Adipocyte (in vitro differentiated cells): ENCODE results near the gene EFHD2.

Source experiments
- DNase-seq: peaks from one replicate; pipeline ENCODE4 v3.0.0-alpha.2; 2015; ENCODE audit warnings: low read depth
- H3K27me3 ChIP-seq: replicated peaks from 2 replicates; pipeline ENCODE4 v1.7.0; 2013; ENCODE audit warnings: mild to moderate bottlenecking, low read length, moderate library complexity; ENCODE audit not compliant: control insufficient read depth, insufficient read depth
- H3K36me3 ChIP-seq: 2 replicates; pipeline ENCODE4 v1.7.0; 2013; ENCODE audit warnings: low read length, mild to moderate bottlenecking, moderate library complexity; ENCODE audit not compliant: control insufficient read depth, insufficient read depth, severe bottlenecking
- H3K4me1 ChIP-seq: 2 replicates; pipeline ENCODE4 v1.7.0; 2013; ENCODE audit warnings: mild to moderate bottlenecking, low read length, moderate library complexity; ENCODE audit not compliant: control insufficient read depth, insufficient read depth
- H3K4me3 ChIP-seq: 2 replicates; pipeline ENCODE4 v1.7.0; 2013; ENCODE audit warnings: mild to moderate bottlenecking, low read length, moderate library complexity
- H3K9ac ChIP-seq: 2 replicates; pipeline ENCODE4 v1.7.0; 2013; ENCODE audit warnings: mild to moderate bottlenecking, low read length, moderate library complexity
- H3K9me3 ChIP-seq: 2 replicates; pipeline ENCODE4 v1.7.0; 2013; ENCODE audit warnings: mild to moderate bottlenecking, low read length, moderate library complexity; ENCODE audit not compliant: control insufficient read depth

Gene EFHD2

GRCh38 chr1:15436881-15437442, 27.3 kb downstream of the EFHD2 start:
- Histone ChIP-seq H3K4me3 (no peak overlapping the region), H3K9me3 (no peaks in the 10 kb centered on the region), H3K9ac (no peak overlapping the region), H3K36me3 (no peaks in the 10 kb centered on the region), H3K27me3 (peaks cover 2% of the 10 kb centered on the region), H3K4me1 (peaks cover 10% of the 10 kb centered on the region)
- DNase-seq: no peak

GRCh38 chr1:15439325-15439724, 29.6 kb downstream of the EFHD2 start:
- no peaks in the 10 kb centered on the region for H3K36me3 ChIP-seq
- no peak for DNase-seq
- no peak overlapping the region for H3K4me3 ChIP-seq
- H3K4me1 ChIP-seq: peaks cover 10% of the 10 kb centered on the region
- H3K9me3 ChIP-seq: no peaks in the 10 kb centered on the region
- H3K9ac ChIP-seq: no peak overlapping the region
- H3K27me3 ChIP-seq: peaks cover 19% of the 10 kb centered on the region

GRCh38 chr1:15440357-15440756, 30.7 kb downstream of the EFHD2 start:
- no peak overlapping the region for H3K4me3 ChIP-seq
- no peaks in the 10 kb centered on the region for H3K9me3 ChIP-seq
- H3K36me3 ChIP-seq: no peaks in the 10 kb centered on the region
- peaks cover 3% of the 10 kb centered on the region for H3K4me1 ChIP-seq
- DNase-seq: no peak
- H3K9ac ChIP-seq: no peak overlapping the region
- peaks cover 24% of the 10 kb centered on the region for H3K27me3 ChIP-seq

DNA sequence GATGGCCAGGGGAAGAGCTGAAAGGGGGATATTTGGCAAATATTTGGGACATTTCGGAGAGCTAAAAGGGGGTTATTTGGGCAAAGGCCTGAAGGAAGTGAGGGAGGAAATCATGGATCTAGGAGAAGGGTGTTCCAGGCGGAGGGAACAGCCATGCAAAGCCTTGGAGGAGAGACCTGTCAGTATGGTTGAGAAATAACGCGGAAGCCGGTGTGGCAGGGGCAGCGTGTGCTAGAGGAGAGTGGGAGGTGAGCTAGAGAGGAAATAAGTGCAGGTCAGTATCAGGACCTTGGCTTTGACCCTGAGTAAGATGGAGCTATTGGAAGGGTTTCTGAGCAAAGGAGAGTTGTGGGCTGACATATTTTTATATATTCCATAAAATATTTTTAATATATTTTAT, 31.6 kb downstream of the EFHD2 start:
- H3K9me3 ChIP-seq: no peaks in the 10 kb centered on the region
- H3K4me3 ChIP-seq: no peak overlapping the region
- no peak for DNase-seq
- no peaks in the 10 kb centered on the region for H3K4me1 ChIP-seq
- H3K36me3 ChIP-seq: no peaks in the 10 kb centered on the region
- no peak overlapping the region for H3K9ac ChIP-seq
- peaks cover 24% of the 10 kb centered on the region for H3K27me3 ChIP-seq

- no peaks in the 10 kb centered on the region for H3K9me3 ChIP-seq
- H3K36me3 ChIP-seq: no peaks in the 10 kb centered on the region
- no peak overlapping the region for H3K4me3 ChIP-seq
- H3K9ac ChIP-seq: no peak overlapping the region
- H3K4me1 ChIP-seq: no peaks in the 10 kb centered on the region
- DNase-seq: no peak
- peaks cover 26% of the 10 kb centered on the region for H3K27me3 ChIP-seq
These were observed 32.4 kb downstream of the EFHD2 start for GRCh38 chr1:15442119-15442518.

GRCh38 chr1:15442759-15443158, 33.1 kb downstream of the EFHD2 start:
- Histone ChIP-seq H3K9ac (no peak overlapping the region), H3K36me3 (no peaks in the 10 kb centered on the region), H3K9me3 (no peaks in the 10 kb centered on the region), H3K4me1 (no peaks in the 10 kb centered on the region), H3K4me3 (no peak overlapping the region), H3K27me3 (peaks cover 32% of the 10 kb centered on the region)
- no peak for DNase-seq

GRCh38 chr1:15443281-15443680, 33.6 kb downstream of the EFHD2 start:
- no peaks in the 10 kb centered on the region for H3K9me3 ChIP-seq
- H3K36me3 ChIP-seq: no peaks in the 10 kb centered on the region
- DNase-seq: no peak
- H3K4me3 ChIP-seq: no peak overlapping the region
- no peak overlapping the region for H3K9ac ChIP-seq
- no peaks in the 10 kb centered on the region for H3K4me1 ChIP-seq
- H3K27me3 ChIP-seq: peaks cover 33% of the 10 kb centered on the region

DNA sequence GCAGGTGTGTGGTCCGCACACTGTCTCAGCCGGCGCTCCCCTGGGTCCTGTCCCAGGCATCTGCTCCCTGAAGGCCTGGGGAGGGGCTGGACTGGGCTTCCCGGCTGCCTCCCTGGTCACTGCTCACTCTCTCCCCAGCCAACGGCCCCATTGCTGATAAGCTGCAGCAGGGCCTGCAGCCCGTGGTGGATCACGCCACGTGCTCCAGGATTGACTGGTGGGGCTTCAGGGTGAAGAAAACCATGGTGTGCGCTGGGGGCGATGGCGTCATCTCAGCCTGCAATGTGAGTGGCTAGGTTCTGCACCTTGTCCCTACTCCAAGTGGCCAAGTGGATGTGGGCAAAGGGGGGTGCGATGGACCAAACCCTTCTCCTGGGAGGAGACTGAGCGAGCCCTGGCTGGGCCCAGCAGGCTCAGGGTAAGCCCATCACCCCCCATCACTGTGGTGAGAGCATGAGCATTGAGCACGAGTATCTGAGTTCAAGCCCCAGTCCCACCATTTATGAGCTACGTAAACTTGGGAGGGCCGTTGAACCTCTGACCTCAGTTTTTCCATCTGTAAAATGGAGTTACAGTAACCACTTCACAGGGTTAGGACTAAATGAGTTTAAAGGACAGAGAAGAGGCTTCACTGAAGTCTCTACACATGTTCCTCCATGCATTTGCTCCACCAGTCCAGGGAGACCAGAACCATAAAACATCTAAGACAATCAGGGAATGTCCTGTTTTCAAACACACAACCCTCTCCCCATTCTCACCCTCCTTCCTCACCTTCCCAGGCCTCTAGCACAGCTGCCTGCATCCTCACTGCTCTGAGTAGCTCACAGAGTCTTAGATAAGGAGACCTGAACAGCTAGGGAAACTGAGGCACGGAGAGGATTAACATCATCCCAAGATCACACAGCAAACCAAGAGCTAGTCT, 35.0 kb downstream of the EFHD2 start:
- no peak for DNase-seq
- Histone ChIP-seq H3K27me3 (peaks cover 36% of the 10 kb centered on the region), H3K36me3 (no peaks in the 10 kb centered on the region), H3K9me3 (no peaks in the 10 kb centered on the region), H3K4me3 (no peak overlapping the region), H3K4me1 (no peaks in the 10 kb centered on the region), H3K9ac (no peak overlapping the region)

- H3K9ac ChIP-seq: no peak overlapping the region
- H3K9me3 ChIP-seq: no peaks in the 10 kb centered on the region
- no peak for DNase-seq
- peaks cover 36% of the 10 kb centered on the region for H3K27me3 ChIP-seq
- no peaks in the 10 kb centered on the region for H3K4me1 ChIP-seq
- H3K4me3 ChIP-seq: no peak overlapping the region
- H3K36me3 ChIP-seq: no peaks in the 10 kb centered on the region
These were observed 35.9 kb downstream of the EFHD2 start for GRCh38 chr1:15445390-15446122.

GRCh38 chr1:15446212-15446611, 36.5 kb downstream of the EFHD2 start:
- no peaks in the 10 kb centered on the region for H3K4me1 ChIP-seq
- no peak overlapping the region for H3K9ac ChIP-seq
- DNase-seq: no peak

DNA sequence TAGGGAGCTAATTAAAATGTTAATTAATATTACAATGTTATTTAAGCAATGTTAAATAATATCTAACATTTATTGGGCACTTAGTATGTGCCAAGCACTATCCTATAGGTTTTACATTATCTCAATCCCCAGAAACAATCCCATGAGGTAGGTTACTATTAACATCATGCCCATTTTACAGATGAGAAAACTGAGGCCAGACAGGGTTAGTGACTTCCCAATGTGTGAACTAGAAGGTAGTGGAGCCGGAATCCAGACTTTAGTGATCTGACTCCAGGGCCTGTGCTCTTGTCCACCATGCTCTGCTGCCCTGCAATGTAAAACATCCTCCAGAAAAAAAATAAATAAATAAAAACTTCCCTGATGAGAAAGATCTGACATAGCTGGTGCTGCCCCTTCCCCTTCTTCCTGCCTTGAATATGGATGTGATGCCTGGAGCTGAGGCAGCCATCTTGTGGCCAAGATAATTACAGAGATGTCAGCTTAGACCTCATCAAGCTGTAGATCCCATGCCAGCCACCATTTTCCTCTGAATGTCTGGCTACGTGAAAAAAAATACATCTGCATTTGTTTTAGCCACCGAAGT, 39.3 kb downstream of the EFHD2 start:
- H3K9me3 ChIP-seq: no peaks in the 10 kb centered on the region
- peaks cover 2% of the 10 kb centered on the region for H3K4me1 ChIP-seq
- DNase-seq: no peak
- H3K27me3 ChIP-seq: peaks cover 17% of the 10 kb centered on the region
- H3K36me3 ChIP-seq: no peaks in the 10 kb centered on the region
- no peak overlapping the region for H3K4me3 ChIP-seq
- no peak overlapping the region for H3K9ac ChIP-seq

More at GRCh38 chr1:15446212-15446611, 36.5 kb downstream of the EFHD2 start:
- no peaks in the 10 kb centered on the region for H3K36me3 ChIP-seq
- H3K27me3 ChIP-seq: peaks cover 36% of the 10 kb centered on the region
- no peak overlapping the region for H3K4me3 ChIP-seq
- H3K9me3 ChIP-seq: no peaks in the 10 kb centered on the region
